HFF-Myc (cell line): Measurements from ENCODE around the gene PDIA5.

Source experiments
- DNase-seq: peaks from one replicate; pipeline ENCODE4 v3.0.0-alpha.2; 2011; ENCODE audit warnings: low read depth; ENCODE audit errors: extremely low read depth
- H3K4me3 ChIP-seq: replicated peaks from 2 replicates; pipeline ENCODE4 v1.5.1; 2011; ENCODE audit warnings: low read depth, mild to moderate bottlenecking, control low read depth, low read length
- CTCF ChIP-seq: IDR thresholded peaks from 2 replicates; pipeline ENCODE4 v1.5.1; 2012; ENCODE audit warnings: mild to moderate bottlenecking, low read depth, low read length, control low read depth; ENCODE audit errors: missing control alignments

The PDIA5 gene

GRCh38 chr3:123122525-123123315 lies 55.9 kb downstream of the PDIA5 start:
- H3K4me3 ChIP-seq = no peak overlapping the region
- TF ChIP-seq CTCF = no peak
- no peak for DNase-seq

GRCh38 chr3:123123716-123124616 lies 57.1 kb downstream of the PDIA5 start:
- no peak overlapping the region for H3K4me3 ChIP-seq
- no peak for TF ChIP-seq CTCF
- DNase-seq = no peak

- no peak for DNase-seq
- H3K4me3 ChIP-seq = no peak overlapping the region
- TF ChIP-seq CTCF = no peak
Observed at GRCh38 chr3:123124971-123125370, 58.1 kb downstream of the PDIA5 start.

GRCh38 chr3:123126031-123126430 lies 59.2 kb downstream of the PDIA5 start:
- TF ChIP-seq CTCF = no peak
- DNase-seq = no peak
- no peak overlapping the region for H3K4me3 ChIP-seq

- TF ChIP-seq CTCF = no peak
- no peak for DNase-seq
- no peak overlapping the region for H3K4me3 ChIP-seq
Observed at GRCh38 chr3:123126653-123127052, 59.8 kb downstream of the PDIA5 start.

GRCh38 chr3:123129092-123129491 lies 62.3 kb downstream of the PDIA5 start:
- no peak overlapping the region for H3K4me3 ChIP-seq
- no peak for DNase-seq
- TF ChIP-seq CTCF = no peak
